A549 (cell line): ENCODE results near the gene ANKS6. TPM values are rescaled to one million over a fixed set of nuclear protein-coding genes. Genes with fewer than 3 reads are reported as not detected.

Experiments
- ATAC-seq, 2 experiments: fragments of 200-7000 bp in 1 of 2; fragments of >200 bp in 1 of 2; cut with Nextera tagmentation in 1 of 2; cut with Tn5 transposase in 1 of 2; 3 replicates each; pipeline versions ENCODE4 v1.8.0 to v1.9.1; 2018 to 2020; ENCODE audit warnings: mild to moderate bottlenecking in 1 of 2, moderate library complexity in 1 of 2
- CTCF ChIA-PET: fragments of 300-600 bp; sonication (Branson Sonifier 250); formaldehyde crosslinking; extraction: SDS; loops from one replicate; lab custom pipeline; 2021; ENCODE audit warnings: antibody characterized with exemption, inconsistent platforms; lab: Yijun Ruan, JAX
- POLR2A ChIA-PET: fragments of 350-600 bp; formaldehyde crosslinking; extraction: SDS; loops from one replicate; lab custom pipeline; 2021; ENCODE audit warnings: antibody characterized with exemption, inconsistent platforms; lab: Yijun Ruan, JAX
- DNase-seq, 2 experiments: peaks; one replicate each; pipeline versions ENCODE4 v3.0.0 to v3.0.0-alpha.2; 2011 to 2016; ENCODE audit warnings: low read depth in 1 of 2, low spot score in 1 of 2
- FAIRE-seq: peaks from 2 replicates; lab custom pipeline; 2011; peaks lifted over from hg19 to GRCh38; lab: Jason Lieb, UNC
- H3K27ac ChIP-seq, 2 experiments: fragments of >200 bp; sonication (Bioruptor Twin); formaldehyde crosslinking; 3 replicates each; pipeline ENCODE4 v1.5.1; 2016 to 2017
- H3K4me1 ChIP-seq: fragments of >200 bp; sonication (Bioruptor Twin); formaldehyde crosslinking; 3 replicates; pipeline ENCODE4 v1.6.1; 2016
- H3K4me2 ChIP-seq: fragments of >200 bp; sonication (Bioruptor Twin); formaldehyde crosslinking; 3 replicates; pipeline ENCODE4 v1.6.1; 2016
- H3K4me3 ChIP-seq: fragments of >200 bp; sonication (Bioruptor Twin); formaldehyde crosslinking; 3 replicates; pipeline ENCODE4 v1.5.1; 2016
- H3K9me3 ChIP-seq: fragments of >200 bp; sonication (Bioruptor Twin); formaldehyde crosslinking; 3 replicates; pipeline ENCODE4 v1.6.1; 2016
- BCL3 ChIP-seq: fragments of >200 bp; sonication (Bioruptor Twin); formaldehyde crosslinking; IDR thresholded peaks from 3 replicates; pipeline ENCODE4 v1.6.1; 2016
- BHLHE40 ChIP-seq: IDR thresholded peaks from 2 replicates; pipeline ENCODE4 v1.6.1; 2012; ENCODE audit warnings: low read depth, low read length, inconsistent platforms
- CBX2 ChIP-seq: fragments of 200-600 bp; sonication (generic); IDR thresholded peaks from 2 replicates; pipeline ENCODE4 v1.6.1; 2016; ENCODE audit warnings: low read depth, mild to moderate bottlenecking, borderline replicate concordance
- EP300 ChIP-seq, 2 experiments: fragments of >200 bp; sonication (Bioruptor Twin); formaldehyde crosslinking; IDR thresholded peaks; 2 replicates in 1 of 2; 3 replicates in 1 of 2; pipeline ENCODE4 v1.6.1; 2016 to 2017
- ESRRA ChIP-seq: fragments of 150-350 bp; IDR thresholded peaks from 2 replicates; pipeline ENCODE4 v1.6.1; 2014; ENCODE audit warnings: mild to moderate bottlenecking, low read length, borderline replicate concordance
- FOSB ChIP-seq: fragments of 250-450 bp; sonication (Bioruptor Pico); IDR thresholded peaks from 2 replicates; pipeline ENCODE4 v1.5.0; 2020; ENCODE audit warnings: mild to moderate bottlenecking, moderate library complexity
- HOXB13 ChIP-seq: fragments of 250-450 bp; sonication (Bioruptor Pico); IDR thresholded peaks from 2 replicates; pipeline ENCODE4 v1.5.0; 2020; ENCODE audit warnings: low read depth, mild to moderate bottlenecking, moderate library complexity
- HOXB5 ChIP-seq: fragments of 250-450 bp; sonication (Bioruptor Pico); IDR thresholded peaks from 2 replicates; pipeline ENCODE4 v1.5.0; 2020; ENCODE audit warnings: mild to moderate bottlenecking, moderate library complexity
- MAFK ChIP-seq: fragments of 450-650 bp; IDR thresholded peaks from 2 replicates; pipeline ENCODE4 v1.6.1; 2014; ENCODE audit not compliant: partially characterized antibody
- MAZ ChIP-seq: fragments of 150-350 bp; IDR thresholded peaks from 2 replicates; pipeline ENCODE4 v1.6.1; 2014; ENCODE audit warnings: antibody characterized with exemption, low read depth, low read length, borderline replicate concordance
- MYC ChIP-seq: IDR thresholded peaks from 2 replicates; pipeline ENCODE4 v1.6.1; 2012; ENCODE audit warnings: mild to moderate bottlenecking, inconsistent platforms, low read length, improper control_type of control experiment, borderline replicate concordance
- NR3C1 ChIP-seq: fragments of >200 bp; sonication (Bioruptor Twin); formaldehyde crosslinking; IDR thresholded peaks from 3 replicates; pipeline ENCODE4 v1.6.1; 2017
- PHF8 ChIP-seq: fragments of 200-600 bp; sonication (generic); IDR thresholded peaks from 2 replicates; pipeline ENCODE4 v1.6.1; 2016; ENCODE audit warnings: low read depth, mild to moderate bottlenecking, antibody characterized with exemption, moderate library complexity, borderline replicate concordance
- RAD21 ChIP-seq, 2 experiments: fragments of >200 bp in 1 of 2; sonication (Bioruptor Twin) in 1 of 2; formaldehyde crosslinking in 1 of 2; IDR thresholded peaks in 1 of 2; conservative IDR thresholded peaks in 1 of 2; 2 replicates in 1 of 2; 3 replicates in 1 of 2; pipeline ENCODE4 v1.6.1; 2012 to 2018; ENCODE audit warnings: inconsistent platforms in 1 of 2
- RCOR1 ChIP-seq: fragments of 150-350 bp; IDR thresholded peaks from 2 replicates; pipeline ENCODE4 v1.6.1; 2014; ENCODE audit warnings: antibody characterized with exemption, low read length, low read depth
- RNF2 ChIP-seq: fragments of 200-600 bp; sonication (generic); IDR thresholded peaks from 2 replicates; pipeline ENCODE4 v1.6.1; 2016; ENCODE audit warnings: low read depth, mild to moderate bottlenecking, antibody characterized with exemption, moderate library complexity, borderline replicate concordance
- SMC3 ChIP-seq: fragments of >200 bp; sonication (Bioruptor Twin); formaldehyde crosslinking; IDR thresholded peaks from 3 replicates; pipeline ENCODE4 v1.6.1; 2018; ENCODE audit warnings: inconsistent platforms
- ZFP36 ChIP-seq: fragments of 450-650 bp; IDR thresholded peaks from 2 replicates; pipeline ENCODE4 v1.6.1; 2014; ENCODE audit warnings: borderline replicate concordance; ENCODE audit not compliant: partially characterized antibody
- ZSCAN20 ChIP-seq: fragments of 250-450 bp; sonication (Bioruptor Pico); IDR thresholded peaks from 2 replicates; pipeline ENCODE4 v1.8.0; 2022; ENCODE audit warnings: mild to moderate bottlenecking, moderate library complexity
- WGBS: methylation state at CpG from one replicate; pipeline ENCODE4 v1.1.6; 2017; ENCODE audit errors: missing lambda C conversion rate; 5-methylcytosine and 5-hydroxymethylcytosine counted together
- polyA plus RNA-seq, 4 experiments: library from polyadenylated mRNA; depleted of rRNA in 3 of 4; stranded (reverse); fragments of >200 nt; fragmentation: RNase III in 1 of 4; extraction: RNeasy Plus Mini Kit Qiagen cat#74134 plus additional on column Dnase treatment in 1 of 4; gene quantifications; 2 replicates in 3 of 4; 3 replicates in 1 of 4; pipeline ENCODE4 v1.2.3, GENCODE V29; 2011 to 2017
- TF ChIP-seq, protein P1 (sequence below): fragments of 250-450 bp; sonication (Bioruptor Pico); IDR thresholded peaks from 2 replicates; pipeline ENCODE4 v1.5.0; 2020; ENCODE audit warnings: low read depth, mild to moderate bottlenecking, moderate library complexity
- TF ChIP-seq, protein P2 (sequence below): fragments of 150-350 bp; IDR thresholded peaks from 2 replicates; pipeline ENCODE4 v1.6.1; 2014; ENCODE audit warnings: low read depth, mild to moderate bottlenecking, low read length

The ANKS6 gene
- polyA plus RNA-seq, 2 of the 4 experiments (the other 2 are of a cell fraction), result 14.7 to 15.2 TPM

GRCh38 chr9:98688710-98689495, 107.5 kb downstream of the ANKS6 start:
- CTCF ChIA-PET, result interaction anchor here (1.4 to 2.5 kb wide), 2 partner anchors 18 to 374 kb away, joined by 3 to 8 read pairs; no protein-coding TSS in a partner anchor

DNA sequence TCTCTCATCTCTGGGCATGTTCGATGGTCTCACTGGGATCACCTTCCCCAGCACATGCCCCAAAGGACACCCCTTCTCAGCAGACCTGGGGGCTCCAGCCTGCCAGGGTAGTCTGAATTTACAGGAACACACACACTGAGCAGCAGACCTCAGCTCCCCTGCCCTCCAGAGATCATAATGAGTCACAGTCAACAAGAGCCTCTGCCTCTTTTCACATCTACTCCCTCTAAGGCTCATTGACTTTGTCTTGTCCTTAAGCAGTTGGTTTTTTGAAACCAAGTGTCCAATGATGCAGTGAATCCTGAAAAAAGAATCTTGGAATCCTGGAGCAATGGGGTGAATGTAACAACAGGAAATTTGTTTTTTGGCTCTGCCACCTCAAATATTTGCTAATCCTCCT, 108.4 kb downstream of the ANKS6 start:
- ChIA-PET POLR2A (no interaction called here), CTCF (interaction anchor here (0.6 kb wide), 1 partner anchor 107 kb away, joined by 3 read pairs; no protein-coding TSS in a partner anchor)
- no peak overlapping the region for H3K4me3 ChIP-seq
- DNase-seq, result no peak
- no peaks in the 10 kb centered on the region for H3K4me1 ChIP-seq
- TF ChIP-seq MYC (no peak), RCOR1 (no peak), RAD21 (conservative IDR thresholded peaks at IDR 0.05 in 1 of 2, IDR thresholded peaks at IDR 0.05 in 1 of 2) (no peak), SMC3 (no peak), ZSCAN20 (no peak), MAFK (no peak), PHF8 (no peak), MAZ (no peak)
- H3K9me3 ChIP-seq, result no peaks in the 10 kb centered on the region
- H3K4me2 ChIP-seq, result no peak overlapping the region
- no peak for FAIRE-seq
- ATAC-seq, result no peak
- 78% methylated on average over 1 of the region's 1 CpG for WGBS
- H3K27ac ChIP-seq, result no peak overlapping the region

More at GRCh38 chr9:98688710-98689495, 107.5 kb downstream of the ANKS6 start:
- ATAC-seq (no peak), DNase-seq (no peak), FAIRE-seq (no peak)
- Histone ChIP-seq H3K4me2 (no peak overlapping the region), H3K4me3 (no peak overlapping the region), H3K9me3 (no peaks in the 10 kb centered on the region), H3K27ac (no peak overlapping the region), H3K4me1 (no peaks in the 10 kb centered on the region)
- 22% methylated on average over 7 of the region's 7 CpGs for WGBS
- POLR2A ChIA-PET, result no interaction called here
- no peak for TF ChIP-seq BCL3
- no peak for TF ChIP-seq EP300 (IDR thresholded peaks at IDR 0.05)
- TF ChIP-seq, protein P1, sequence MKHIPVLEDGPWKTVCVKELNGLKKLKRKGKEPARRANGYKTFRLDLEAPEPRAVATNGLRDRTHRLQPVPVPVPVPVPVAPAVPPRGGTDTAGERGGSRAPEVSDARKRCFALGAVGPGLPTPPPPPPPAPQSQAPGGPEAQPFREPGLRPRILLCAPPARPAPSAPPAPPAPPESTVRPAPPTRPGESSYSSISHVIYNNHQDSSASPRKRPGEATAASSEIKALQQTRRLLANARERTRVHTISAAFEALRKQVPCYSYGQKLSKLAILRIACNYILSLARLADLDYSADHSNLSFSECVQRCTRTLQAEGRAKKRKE (CRISPR knock-in tag), result no peak
- TF ChIP-seq, protein P2, sequence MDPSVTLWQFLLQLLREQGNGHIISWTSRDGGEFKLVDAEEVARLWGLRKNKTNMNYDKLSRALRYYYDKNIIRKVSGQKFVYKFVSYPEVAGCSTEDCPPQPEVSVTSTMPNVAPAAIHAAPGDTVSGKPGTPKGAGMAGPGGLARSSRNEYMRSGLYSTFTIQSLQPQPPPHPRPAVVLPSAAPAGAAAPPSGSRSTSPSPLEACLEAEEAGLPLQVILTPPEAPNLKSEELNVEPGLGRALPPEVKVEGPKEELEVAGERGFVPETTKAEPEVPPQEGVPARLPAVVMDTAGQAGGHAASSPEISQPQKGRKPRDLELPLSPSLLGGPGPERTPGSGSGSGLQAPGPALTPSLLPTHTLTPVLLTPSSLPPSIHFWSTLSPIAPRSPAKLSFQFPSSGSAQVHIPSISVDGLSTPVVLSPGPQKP, result no peak
- no peak for TF ChIP-seq NR3C1
- no peak for TF ChIP-seq HOXB13 (CRISPR knock-in tag)
- no peak for TF ChIP-seq ESRRA
- no peak for TF ChIP-seq BHLHE40
- TF ChIP-seq RAD21 (conservative IDR thresholded peaks at IDR 0.05 in 1 of 2, IDR thresholded peaks at IDR 0.05 in 1 of 2), result no peak
- TF ChIP-seq CBX2, result no peak
- TF ChIP-seq RNF2, result no peak
- no peak for TF ChIP-seq MYC
- no peak for TF ChIP-seq FOSB
- no peak for TF ChIP-seq ZFP36
- no peak for TF ChIP-seq HOXB5
